WTC11 (cell line): ENCODE data around the gene FZD10. TPM values are rescaled to one million over a fixed set of nuclear protein-coding genes. Genes with fewer than 3 reads are reported as not detected.

ENCODE experiments used
- ATAC-seq: fragments of 200-7000 bp; cut with Tn5 transposase; 2 replicates; pipeline ENCODE4 v1.10.0; 2021; ENCODE audit warnings: mild to moderate bottlenecking, moderate library complexity
- CTCF ChIA-PET: fragments of 300-600 bp; sonication (Branson Sonifier 250); formaldehyde crosslinking; loops from one replicate; lab custom pipeline; 2021; ENCODE audit warnings: antibody characterized with exemption; lab: Charles Lee
- POLR2A ChIA-PET: fragments of 350-600 bp; sonication (Branson Sonifier 250); formaldehyde crosslinking; loops from one replicate; lab custom pipeline; 2021; ENCODE audit warnings: antibody characterized with exemption; lab: Charles Lee
- DNase-seq: peaks from one replicate; pipeline ENCODE4 v3.0.0; 2021; ENCODE audit warnings: low spot score
- H3K27ac Mint-ChIP-seq: 2 replicates; pipeline ENCODE4 v1.8.0; 2021; ENCODE audit warnings: mixed read lengths
- H3K27me3 Mint-ChIP-seq: 2 replicates; pipeline ENCODE4 v1.8.0; 2021; ENCODE audit warnings: low read depth, mild to moderate bottlenecking, moderate library complexity, mixed read lengths
- H3K36me3 Mint-ChIP-seq: 2 replicates; pipeline ENCODE4 v1.8.0; 2021; ENCODE audit warnings: mixed read lengths
- H3K4me1 Mint-ChIP-seq: 2 replicates; pipeline ENCODE4 v1.8.0; 2022; ENCODE audit warnings: mixed read lengths
- H3K4me3 Mint-ChIP-seq: 2 replicates; pipeline ENCODE4 v1.8.0; 2021; ENCODE audit warnings: mild to moderate bottlenecking, moderate library complexity, mixed read lengths
- H3K9me3 Mint-ChIP-seq: 2 replicates; pipeline ENCODE4 v1.8.0; 2021; ENCODE audit warnings: mixed read lengths
- ETV6 ChIP-seq: sonication (generic); formaldehyde crosslinking; IDR thresholded peaks from 2 replicates; pipeline ENCODE4 v1.8.1; 2022; ENCODE audit warnings: mild to moderate bottlenecking, missing genetic modification reagents
- GABPB1 ChIP-seq: sonication (generic); formaldehyde crosslinking; IDR thresholded peaks from 2 replicates; pipeline ENCODE4 v1.8.1; 2023; ENCODE audit warnings: mild to moderate bottlenecking, missing genetic modification reagents
- HMGA2 ChIP-seq: fragments of 250-450 bp; sonication (Bioruptor Pico); IDR thresholded peaks from 2 replicates; pipeline ENCODE4 v1.4.0; 2021; ENCODE audit warnings: mild to moderate bottlenecking, moderate library complexity
- JAZF1 ChIP-seq: fragments of 250-450 bp; sonication (Bioruptor Pico); IDR thresholded peaks from 2 replicates; pipeline ENCODE4 v1.9.0; 2021; ENCODE audit warnings: moderate library complexity, mild to moderate bottlenecking, inconsistent platforms
- MYBL2 ChIP-seq: sonication (generic); formaldehyde crosslinking; IDR thresholded peaks from 2 replicates; pipeline ENCODE4 v1.8.1; 2023; ENCODE audit warnings: mild to moderate bottlenecking, moderate library complexity, missing genetic modification reagents
- NR2C2 ChIP-seq: sonication (generic); formaldehyde crosslinking; IDR thresholded peaks from 2 replicates; pipeline ENCODE4 v1.8.0; 2022; ENCODE audit warnings: mild to moderate bottlenecking, missing genetic modification reagents
- SMAD4 ChIP-seq: sonication (generic); formaldehyde crosslinking; IDR thresholded peaks from 2 replicates; pipeline ENCODE4 v1.8.0; 2022; ENCODE audit warnings: mild to moderate bottlenecking, missing genetic modification reagents
- SOX15 ChIP-seq: fragments of 250-450 bp; sonication (Bioruptor Pico); IDR thresholded peaks from 2 replicates; pipeline ENCODE4 v1.9.0; 2021; ENCODE audit warnings: mild to moderate bottlenecking
- ZBTB21 ChIP-seq: sonication (generic); formaldehyde crosslinking; IDR thresholded peaks from 2 replicates; pipeline ENCODE4 v1.8.1; 2023; ENCODE audit warnings: mild to moderate bottlenecking, missing genetic modification reagents, borderline replicate concordance
- ZNF121 ChIP-seq: sonication (generic); formaldehyde crosslinking; IDR thresholded peaks from 2 replicates; pipeline ENCODE4 v1.8.0; 2023; ENCODE audit warnings: missing genetic modification reagents
- ZNF263 ChIP-seq: sonication (generic); formaldehyde crosslinking; IDR thresholded peaks from 2 replicates; pipeline ENCODE4 v1.8.1; 2022; ENCODE audit warnings: low read depth, mild to moderate bottlenecking, moderate library complexity, missing genetic modification reagents
- ZNF416 ChIP-seq: fragments of 250-450 bp; sonication (Bioruptor Pico); IDR thresholded peaks from 2 replicates; pipeline ENCODE4 v1.9.0; 2021; ENCODE audit warnings: mild to moderate bottlenecking, inconsistent platforms
- ZNF671 ChIP-seq: fragments of 250-450 bp; sonication (Bioruptor Pico); IDR thresholded peaks from 2 replicates; pipeline ENCODE4 v1.8.0; 2021; ENCODE audit warnings: mild to moderate bottlenecking
- total RNA-seq: library from RNA; stranded (reverse); gene quantifications from 3 replicates; pipeline ENCODE4 v1.2.3, GENCODE V29; 2021
- TF ChIP-seq, protein P1 (sequence below): sonication (generic); formaldehyde crosslinking; IDR thresholded peaks from 2 replicates; pipeline ENCODE4 v1.8.0; 2023; ENCODE audit warnings: missing genetic modification reagents, mild to moderate bottlenecking, borderline replicate concordance
- TF ChIP-seq, protein P2 (sequence below): sonication (generic); formaldehyde crosslinking; IDR thresholded peaks from 2 replicates; pipeline ENCODE4 v1.8.1; 2023; ENCODE audit warnings: mild to moderate bottlenecking, missing genetic modification reagents, moderate library complexity
- TF ChIP-seq, protein P3 (sequence below): sonication (generic); formaldehyde crosslinking; IDR thresholded peaks from 2 replicates; pipeline ENCODE4 v1.8.1; 2022; ENCODE audit warnings: mild to moderate bottlenecking, missing genetic modification reagents, moderate library complexity, borderline replicate concordance
- TF ChIP-seq, protein P4 (sequence below): sonication (generic); formaldehyde crosslinking; IDR thresholded peaks from 2 replicates; pipeline ENCODE4 v1.8.0; 2023; ENCODE audit warnings: mild to moderate bottlenecking, missing genetic modification reagents

The FZD10 gene
- total RNA-seq, 1 experiment from 2014 or later = 1.1 TPM

DNA sequence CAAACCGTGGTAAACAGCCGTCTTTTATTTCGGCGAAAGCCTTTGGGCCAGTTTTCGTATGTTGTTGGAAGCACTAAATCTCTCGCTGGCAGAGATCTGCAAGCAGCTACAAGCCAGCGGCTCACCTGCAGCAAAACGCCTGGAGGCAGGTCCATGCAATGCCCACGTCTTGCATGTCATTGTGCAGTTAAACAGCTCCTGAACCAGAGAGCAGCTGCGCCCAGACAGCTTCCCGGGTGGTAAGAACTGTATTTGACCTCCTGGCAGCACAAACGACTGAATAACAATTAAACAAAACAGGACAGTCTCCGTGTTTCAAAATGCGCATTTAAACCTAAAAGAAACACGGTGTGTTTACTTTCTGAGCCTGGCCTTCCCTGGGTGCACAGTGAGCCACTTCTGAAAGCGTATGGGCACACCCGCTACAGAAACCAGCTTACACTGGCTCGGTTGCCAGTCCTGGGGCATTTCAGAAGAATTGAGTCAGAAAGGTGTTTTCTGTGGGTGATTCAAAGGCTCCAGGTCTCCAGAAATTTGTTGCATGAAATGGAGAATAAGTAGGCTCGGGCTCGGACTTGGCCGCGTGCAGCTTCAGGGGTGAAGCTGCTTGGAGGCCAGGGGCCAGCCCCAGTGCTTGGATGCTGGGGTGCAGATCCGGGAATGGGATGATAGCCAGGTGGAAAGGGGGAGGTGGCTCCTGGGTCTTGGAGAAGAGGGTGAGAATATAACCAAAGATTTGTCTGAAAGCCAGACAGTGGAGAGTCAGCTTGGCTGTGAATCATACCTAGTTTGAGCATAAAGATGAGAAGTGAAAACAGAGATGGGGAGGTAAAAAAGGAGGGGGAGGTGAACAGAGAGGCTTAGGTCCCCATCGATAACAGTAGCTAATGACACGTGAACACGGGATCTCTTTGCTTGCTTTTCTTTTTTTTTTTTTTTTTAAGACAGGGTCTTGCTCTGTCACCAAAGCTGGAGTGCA, 24.9 kb upstream of the FZD10 start (continued):
- TF ChIP-seq, protein P1, sequence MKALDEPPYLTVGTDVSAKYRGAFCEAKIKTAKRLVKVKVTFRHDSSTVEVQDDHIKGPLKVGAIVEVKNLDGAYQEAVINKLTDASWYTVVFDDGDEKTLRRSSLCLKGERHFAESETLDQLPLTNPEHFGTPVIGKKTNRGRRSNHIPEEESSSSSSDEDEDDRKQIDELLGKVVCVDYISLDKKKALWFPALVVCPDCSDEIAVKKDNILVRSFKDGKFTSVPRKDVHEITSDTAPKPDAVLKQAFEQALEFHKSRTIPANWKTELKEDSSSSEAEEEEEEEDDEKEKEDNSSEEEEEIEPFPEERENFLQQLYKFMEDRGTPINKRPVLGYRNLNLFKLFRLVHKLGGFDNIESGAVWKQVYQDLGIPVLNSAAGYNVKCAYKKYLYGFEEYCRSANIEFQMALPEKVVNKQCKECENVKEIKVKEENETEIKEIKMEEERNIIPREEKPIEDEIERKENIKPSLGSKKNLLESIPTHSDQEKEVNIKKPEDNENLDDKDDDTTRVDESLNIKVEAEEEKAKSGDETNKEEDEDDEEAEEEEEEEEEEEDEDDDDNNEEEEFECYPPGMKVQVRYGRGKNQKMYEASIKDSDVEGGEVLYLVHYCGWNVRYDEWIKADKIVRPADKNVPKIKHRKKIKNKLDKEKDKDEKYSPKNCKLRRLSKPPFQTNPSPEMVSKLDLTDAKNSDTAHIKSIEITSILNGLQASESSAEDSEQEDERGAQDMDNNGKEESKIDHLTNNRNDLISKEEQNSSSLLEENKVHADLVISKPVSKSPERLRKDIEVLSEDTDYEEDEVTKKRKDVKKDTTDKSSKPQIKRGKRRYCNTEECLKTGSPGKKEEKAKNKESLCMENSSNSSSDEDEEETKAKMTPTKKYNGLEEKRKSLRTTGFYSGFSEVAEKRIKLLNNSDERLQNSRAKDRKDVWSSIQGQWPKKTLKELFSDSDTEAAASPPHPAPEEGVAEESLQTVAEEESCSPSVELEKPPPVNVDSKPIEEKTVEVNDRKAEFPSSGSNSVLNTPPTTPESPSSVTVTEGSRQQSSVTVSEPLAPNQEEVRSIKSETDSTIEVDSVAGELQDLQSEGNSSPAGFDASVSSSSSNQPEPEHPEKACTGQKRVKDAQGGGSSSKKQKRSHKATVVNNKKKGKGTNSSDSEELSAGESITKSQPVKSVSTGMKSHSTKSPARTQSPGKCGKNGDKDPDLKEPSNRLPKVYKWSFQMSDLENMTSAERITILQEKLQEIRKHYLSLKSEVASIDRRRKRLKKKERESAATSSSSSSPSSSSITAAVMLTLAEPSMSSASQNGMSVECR (CRISPR knock-in tag) = no peak
- no peak for TF ChIP-seq ZNF416 (CRISPR knock-in tag)
- no peak for TF ChIP-seq SMAD4 (CRISPR knock-in tag)
- no peak for TF ChIP-seq ETV6 (CRISPR knock-in tag)
- TF ChIP-seq NR2C2 (CRISPR knock-in tag) = no peak
- TF ChIP-seq HMGA2 (CRISPR knock-in tag) = no peak
- no peak for TF ChIP-seq ZBTB21 (CRISPR knock-in tag)
- no peak for TF ChIP-seq ZNF121 (CRISPR knock-in tag)
- TF ChIP-seq MYBL2 (CRISPR knock-in tag) = no peak
- no peak for TF ChIP-seq JAZF1 (CRISPR knock-in tag)
- no peak for TF ChIP-seq SOX15 (CRISPR knock-in tag)
- TF ChIP-seq, all 79 proteins: peak for 0

DNA sequence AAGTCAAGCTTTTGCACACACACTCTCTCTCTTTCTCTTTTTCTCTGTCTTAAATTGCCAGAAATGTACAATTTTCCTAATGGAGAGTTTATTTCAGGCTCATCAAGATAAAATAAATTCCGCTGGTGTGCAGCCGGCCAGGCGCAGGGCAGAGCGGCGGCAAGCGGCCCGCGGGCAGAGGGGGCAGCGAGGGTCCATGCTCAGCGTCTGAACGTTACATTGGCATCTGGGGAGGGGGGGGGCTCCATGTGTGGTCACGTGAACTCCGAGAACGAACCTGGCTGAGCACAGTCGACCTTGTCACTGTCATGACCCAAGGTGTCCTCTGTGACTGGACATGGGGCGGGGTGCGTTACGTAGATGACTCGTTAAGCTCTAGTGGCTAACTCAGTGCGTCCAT, 23.8 kb upstream of the FZD10 start:
- ChIA-PET CTCF (no interaction called here), POLR2A (no interaction called here)
- Mint-ChIP-seq H3K9me3 (peaks cover 33% of the 10 kb centered on the region), H3K27ac (no peak overlapping the region), H3K27me3 (peaks cover 45% of the 10 kb centered on the region), H3K4me3 (no peak overlapping the region), H3K4me1 (peaks cover 16% of the 10 kb centered on the region), H3K36me3 (peaks cover 54% of the 10 kb centered on the region)
- DNase-seq (no peak), ATAC-seq (no peak)
- TF ChIP-seq ZNF671 (CRISPR knock-in tag) = no peak
- no peak for TF ChIP-seq GABPB1 (CRISPR knock-in tag)
- TF ChIP-seq, protein P2, sequence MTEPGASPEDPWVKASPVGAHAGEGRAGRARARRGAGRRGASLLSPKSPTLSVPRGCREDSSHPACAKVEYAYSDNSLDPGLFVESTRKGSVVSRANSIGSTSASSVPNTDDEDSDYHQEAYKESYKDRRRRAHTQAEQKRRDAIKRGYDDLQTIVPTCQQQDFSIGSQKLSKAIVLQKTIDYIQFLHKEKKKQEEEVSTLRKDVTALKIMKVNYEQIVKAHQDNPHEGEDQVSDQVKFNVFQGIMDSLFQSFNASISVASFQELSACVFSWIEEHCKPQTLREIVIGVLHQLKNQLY (CRISPR knock-in tag) = no peak
- TF ChIP-seq ZNF263 = no peak
- TF ChIP-seq, protein P1 (CRISPR knock-in tag) = no peak
- TF ChIP-seq, protein P3, sequence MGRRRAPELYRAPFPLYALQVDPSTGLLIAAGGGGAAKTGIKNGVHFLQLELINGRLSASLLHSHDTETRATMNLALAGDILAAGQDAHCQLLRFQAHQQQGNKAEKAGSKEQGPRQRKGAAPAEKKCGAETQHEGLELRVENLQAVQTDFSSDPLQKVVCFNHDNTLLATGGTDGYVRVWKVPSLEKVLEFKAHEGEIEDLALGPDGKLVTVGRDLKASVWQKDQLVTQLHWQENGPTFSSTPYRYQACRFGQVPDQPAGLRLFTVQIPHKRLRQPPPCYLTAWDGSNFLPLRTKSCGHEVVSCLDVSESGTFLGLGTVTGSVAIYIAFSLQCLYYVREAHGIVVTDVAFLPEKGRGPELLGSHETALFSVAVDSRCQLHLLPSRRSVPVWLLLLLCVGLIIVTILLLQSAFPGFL = no peak
- TF ChIP-seq, protein P4, sequence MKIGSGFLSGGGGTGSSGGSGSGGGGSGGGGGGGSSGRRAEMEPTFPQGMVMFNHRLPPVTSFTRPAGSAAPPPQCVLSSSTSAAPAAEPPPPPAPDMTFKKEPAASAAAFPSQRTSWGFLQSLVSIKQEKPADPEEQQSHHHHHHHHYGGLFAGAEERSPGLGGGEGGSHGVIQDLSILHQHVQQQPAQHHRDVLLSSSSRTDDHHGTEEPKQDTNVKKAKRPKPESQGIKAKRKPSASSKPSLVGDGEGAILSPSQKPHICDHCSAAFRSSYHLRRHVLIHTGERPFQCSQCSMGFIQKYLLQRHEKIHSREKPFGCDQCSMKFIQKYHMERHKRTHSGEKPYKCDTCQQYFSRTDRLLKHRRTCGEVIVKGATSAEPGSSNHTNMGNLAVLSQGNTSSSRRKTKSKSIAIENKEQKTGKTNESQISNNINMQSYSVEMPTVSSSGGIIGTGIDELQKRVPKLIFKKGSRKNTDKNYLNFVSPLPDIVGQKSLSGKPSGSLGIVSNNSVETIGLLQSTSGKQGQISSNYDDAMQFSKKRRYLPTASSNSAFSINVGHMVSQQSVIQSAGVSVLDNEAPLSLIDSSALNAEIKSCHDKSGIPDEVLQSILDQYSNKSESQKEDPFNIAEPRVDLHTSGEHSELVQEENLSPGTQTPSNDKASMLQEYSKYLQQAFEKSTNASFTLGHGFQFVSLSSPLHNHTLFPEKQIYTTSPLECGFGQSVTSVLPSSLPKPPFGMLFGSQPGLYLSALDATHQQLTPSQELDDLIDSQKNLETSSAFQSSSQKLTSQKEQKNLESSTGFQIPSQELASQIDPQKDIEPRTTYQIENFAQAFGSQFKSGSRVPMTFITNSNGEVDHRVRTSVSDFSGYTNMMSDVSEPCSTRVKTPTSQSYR (CRISPR knock-in tag) = no peak
